HepG2 (cell line): ENCODE measurements around the gene RPTOR. TPM values are rescaled to one million over a fixed set of nuclear protein-coding genes. Genes with fewer than 3 reads are reported as not detected.

Experiments
- ATAC-seq: fragments of 200-7000 bp; cut with Tn5 transposase; 3 replicates; pipeline ENCODE4 v1.9.1; 2020; ENCODE audit warnings: mild to moderate bottlenecking, moderate library complexity
- BruUV-seq: library from RNA; stranded (reverse); fragments of 400-500 nt; replicated peaks from 2 replicates; lab custom pipeline; 2021; lab: Mats Ljungman, UMichigan
- CTCF ChIA-PET: fragments of 300-600 bp; formaldehyde crosslinking; extraction: SDS; loops from one replicate; lab custom pipeline; 2021; ENCODE audit warnings: low total read pairs, inconsistent platforms, low intra/inter-chr PET ratio; lab: Yijun Ruan, JAX
- POLR2A ChIA-PET: fragments of 350-600 bp; sonication (Branson Sonifier 250); formaldehyde crosslinking; loops from one replicate; lab custom pipeline; 2020; ENCODE audit warnings: antibody characterized with exemption, inconsistent platforms; lab: Yijun Ruan, JAX
- DNase-seq: peaks from one replicate; pipeline ENCODE4 v3.0.0-alpha.2; 2015; ENCODE audit warnings: low spot score
- FAIRE-seq: peaks from 3 replicates; lab custom pipeline; 2011; peaks lifted over from hg19 to GRCh38; lab: Jason Lieb, UNC
- H2AFZ ChIP-seq: one replicate; pipeline ENCODE4 v1.6.1; 2011; ENCODE audit warnings: low read length, inconsistent platforms
- H3K27ac ChIP-seq: fragments of 300-600 bp; 3 replicates; pipeline ENCODE4 v1.8.0; 2011; ENCODE audit warnings: mixed run types, mild to moderate bottlenecking, mixed read lengths, low read length, inconsistent platforms; ENCODE audit not compliant: insufficient read depth; ENCODE audit errors: extremely low read length
- H3K27me3 ChIP-seq, 2 experiments: fragments of 200-600 bp in 1 of 2; 2 replicates in 1 of 2; 3 replicates in 1 of 2; pipeline versions ENCODE4 v1.6.0 to v1.8.0; 2011; ENCODE audit warnings: low read length in 2 of 2, mild to moderate bottlenecking in 2 of 2, moderate library complexity in 2 of 2, inconsistent platforms in 1 of 2; ENCODE audit not compliant: insufficient read depth in 2 of 2, control insufficient read depth in 1 of 2
- H3K36me3 ChIP-seq, 2 experiments: fragments of 200-600 bp in 1 of 2; replicated peaks in 1 of 2; 2 replicates in 1 of 2; 3 replicates in 1 of 2; pipeline versions ENCODE4 v1.5.1 to v1.8.0; 2011; ENCODE audit warnings: low read length in 2 of 2, inconsistent platforms in 1 of 2; ENCODE audit not compliant: insufficient read depth in 2 of 2, control insufficient read depth in 1 of 2
- H3K4me1 ChIP-seq: 2 replicates; pipeline ENCODE4 v1.5.1; 2012; ENCODE audit warnings: low read length, inconsistent platforms; ENCODE audit not compliant: insufficient read depth
- H3K4me2 ChIP-seq: 2 replicates; pipeline ENCODE4 v1.6.0; 2011; ENCODE audit warnings: low read depth, low read length, inconsistent platforms
- H3K4me3 ChIP-seq, 3 experiments: fragments of 200-600 bp in 1 of 3; sonication (generic), shearing (Covaris generic) in 1 of 3; replicated peaks in 1 of 3; 2 replicates each; pipeline ENCODE4 v1.5.1; 2011 to 2016; ENCODE audit warnings: low read length in 3 of 3, inconsistent platforms in 2 of 3, low read depth in 2 of 3, mild to moderate bottlenecking in 2 of 3, control low read depth in 1 of 3, mixed read lengths in 1 of 3; ENCODE audit not compliant: insufficient read depth in 1 of 3
- H3K79me2 ChIP-seq: one replicate; pipeline ENCODE4 v1.6.1; 2011; ENCODE audit warnings: low read length, inconsistent platforms; ENCODE audit not compliant: insufficient read depth
- H3K9ac ChIP-seq: 2 replicates; pipeline ENCODE4 v1.6.0; 2011; ENCODE audit warnings: mild to moderate bottlenecking, low read depth, low read length, inconsistent platforms; ENCODE audit not compliant: insufficient read depth
- H3K9me3 ChIP-seq: 2 replicates; pipeline ENCODE4 v1.5.1; 2012; ENCODE audit warnings: mild to moderate bottlenecking, low read length
- H4K20me1 ChIP-seq: 2 replicates; pipeline ENCODE4 v1.6.0; 2011; ENCODE audit warnings: inconsistent platforms, mild to moderate bottlenecking, low read length, moderate library complexity; ENCODE audit not compliant: insufficient read depth
- ATAD3A ChIP-seq: sonication (generic); formaldehyde crosslinking; IDR thresholded peaks from 2 replicates; pipeline ENCODE4 v1.4.0; 2020; ENCODE audit warnings: missing genetic modification reagents
- CAMTA2 ChIP-seq: sonication (generic); formaldehyde crosslinking; IDR thresholded peaks from 2 replicates; pipeline ENCODE4 v1.4.0; 2020; ENCODE audit warnings: mild to moderate bottlenecking, missing genetic modification reagents, borderline replicate concordance
- MAF1 ChIP-seq: sonication (generic); formaldehyde crosslinking; IDR thresholded peaks from 2 replicates; pipeline ENCODE4 v1.5.0; 2020; ENCODE audit warnings: missing genetic modification reagents, borderline replicate concordance
- SP2 ChIP-seq: sonication (generic); formaldehyde crosslinking; IDR thresholded peaks from 2 replicates; pipeline ENCODE4 v1.5.1; 2020; ENCODE audit warnings: mild to moderate bottlenecking, missing genetic modification reagents
- ZNF501 ChIP-seq: sonication (generic); formaldehyde crosslinking; IDR thresholded peaks from 2 replicates; pipeline ENCODE4 v1.5.1; 2020; ENCODE audit warnings: mild to moderate bottlenecking, moderate library complexity, missing genetic modification reagents
- ZNF768 ChIP-seq: sonication (generic); formaldehyde crosslinking; IDR thresholded peaks from 2 replicates; pipeline ENCODE4 v1.4.0; 2020; ENCODE audit warnings: missing genetic modification reagents
- WGBS: methylation state at CpG from one replicate; pipeline ENCODE4 v1.1.6; 2017; ENCODE audit warnings: low lambda C conversion rate; 5-methylcytosine and 5-hydroxymethylcytosine counted together
- in situ Hi-C: cut with HindIII; loops from 2 replicates; pipeline ENCODE4 v1.10.0; 2017; ENCODE audit warnings: low pct_unique_long_range_greater_than_20kb; ENCODE audit not compliant: extremely low pct_ligation_motif_present
- intact Hi-C: fragments of 100-400 bp; cut with micrococcal nuclease; formaldehyde crosslinking; loops from one replicate; pipeline ENCODE4 v1.10.0; 2022; ENCODE audit not compliant: unreplicated experiment
- polyA plus RNA-seq, 8 experiments: library from polyadenylated mRNA; depleted of rRNA in 3 of 8; stranded (reverse) in 7 of 8; unstranded in 1 of 8; fragments of >200 nt; fragmentation: Illumina TruSeq in 4 of 8; extraction: Trizol in 4 of 8; gene quantifications; 2 replicates each; pipeline versions ENCODE4 v1.2.1 to v1.2.3, GENCODE V29; 2011 to 2016; ENCODE audit warnings: low read depth in 4 of 8, missing spikeins in 1 of 8, mixed read lengths in 1 of 8; ENCODE audit not compliant: insufficient read depth in 1 of 8
- total RNA-seq, 5 experiments: library from RNA; depleted of rRNA; stranded (reverse); fragments of >200 nt; fragmentation: Illumina TruSeq; extraction: Trizol; gene quantifications; 2 replicates each; pipeline ENCODE4 v1.2.3, GENCODE V29; 2016; ENCODE audit warnings: low read depth in 1 of 5

Gene RPTOR
- total and polyA plus RNA-seq, 2 of the 13 experiments (the other 11 are each of a cell fraction or from before 2014, with no cell fraction given), result 6.6 to 25.3 TPM

- no peak for FAIRE-seq
- WGBS, result 96% methylated on average over 38 of the region's 41 CpGs
- Histone ChIP-seq H3K27ac (no peak overlapping the region), H3K79me2 (no peaks in the 10 kb centered on the region), H3K9me3 (no peaks in the 10 kb centered on the region), H3K36me3 (peaks cover 8 to 9% of the 10 kb centered on the region in 2 experiments; a peak in 3 of 5 replicates), H3K4me2 (no peak overlapping the region), H2AFZ (no peak overlapping the region), H3K4me3 (no peak overlapping the region)
- in situ Hi-C loops, result no loop called here
- DNase-seq, result no peak
- CTCF ChIA-PET, result no interaction called here
- TF ChIP-seq ZNF768 (CRISPR knock-in tag) (0 out of 2 replicates have a peak, but pooled peaks have one; percentile 4), CAMTA2 (CRISPR knock-in tag) (no peak), SP2 (CRISPR knock-in tag) (no peak), ATAD3A (CRISPR knock-in tag) (no peak), MAF1 (CRISPR knock-in tag) (no peak), ZNF501 (CRISPR knock-in tag) (no peak)
- TF ChIP-seq, all 625 proteins: peak for 1
- Histone ChIP-seq H4K20me1 (no peaks in the 10 kb centered on the region), H3K27me3 (no peaks in the 10 kb centered on the region), H3K9ac (no peak overlapping the region), H3K4me1 (no peaks in the 10 kb centered on the region)
- no TSS peak for BruUV-seq
- POLR2A ChIA-PET, result no interaction called here
- no peak for ATAC-seq
- intact Hi-C loops, result no loop called here
Observed at GRCh38 chr17:80962356-80963329, 418.0 kb downstream of the RPTOR start.
